ENCODE results near the gene RTP3.

DNA sequence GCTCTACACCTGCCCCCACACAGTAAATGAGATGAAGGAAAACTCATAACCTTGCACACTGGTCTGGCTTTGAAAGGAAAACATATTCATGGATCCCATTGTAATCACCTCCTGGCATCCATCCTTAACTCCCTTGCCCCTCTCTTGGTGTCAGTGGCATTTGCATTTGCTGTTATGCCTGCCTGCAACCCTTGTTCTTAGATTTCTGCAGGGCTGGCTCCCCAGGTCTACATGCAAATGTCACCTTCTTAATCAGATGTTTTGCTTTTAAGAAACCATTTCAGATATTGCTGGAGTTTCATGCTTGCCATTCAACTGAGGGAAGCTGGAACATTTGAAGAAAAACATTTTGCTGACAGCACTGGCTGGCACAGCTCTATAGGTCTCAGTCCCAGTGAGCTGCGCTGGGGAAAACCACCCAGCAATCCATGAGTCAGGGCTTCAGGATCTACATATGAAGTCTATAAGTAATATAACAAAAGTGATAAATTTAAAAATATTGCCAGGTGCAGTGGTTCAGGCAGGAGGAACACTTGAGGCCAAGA, 49.2 kb downstream of the RTP3 start:
- TF ChIP-seq, protein P1, sequence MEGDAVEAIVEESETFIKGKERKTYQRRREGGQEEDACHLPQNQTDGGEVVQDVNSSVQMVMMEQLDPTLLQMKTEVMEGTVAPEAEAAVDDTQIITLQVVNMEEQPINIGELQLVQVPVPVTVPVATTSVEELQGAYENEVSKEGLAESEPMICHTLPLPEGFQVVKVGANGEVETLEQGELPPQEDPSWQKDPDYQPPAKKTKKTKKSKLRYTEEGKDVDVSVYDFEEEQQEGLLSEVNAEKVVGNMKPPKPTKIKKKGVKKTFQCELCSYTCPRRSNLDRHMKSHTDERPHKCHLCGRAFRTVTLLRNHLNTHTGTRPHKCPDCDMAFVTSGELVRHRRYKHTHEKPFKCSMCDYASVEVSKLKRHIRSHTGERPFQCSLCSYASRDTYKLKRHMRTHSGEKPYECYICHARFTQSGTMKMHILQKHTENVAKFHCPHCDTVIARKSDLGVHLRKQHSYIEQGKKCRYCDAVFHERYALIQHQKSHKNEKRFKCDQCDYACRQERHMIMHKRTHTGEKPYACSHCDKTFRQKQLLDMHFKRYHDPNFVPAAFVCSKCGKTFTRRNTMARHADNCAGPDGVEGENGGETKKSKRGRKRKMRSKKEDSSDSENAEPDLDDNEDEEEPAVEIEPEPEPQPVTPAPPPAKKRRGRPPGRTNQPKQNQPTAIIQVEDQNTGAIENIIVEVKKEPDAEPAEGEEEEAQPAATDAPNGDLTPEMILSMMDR (conservative IDR thresholded peaks at IDR 0.05; ENCODE audit: low read depth in 2 of 2): no peak
- TF ChIP-seq POLR2AphosphoS5 (IDR thresholded peaks at IDR 0.05; ENCODE audit: low read depth): no peak
- no peak for TF ChIP-seq CREB1 (CRISPR knock-in tag; IDR thresholded peaks at IDR 0.05; ENCODE audit: low read depth)
- no peak for TF ChIP-seq JUNB (IDR thresholded peaks at IDR 0.05; ENCODE audit: unreplicated experiment)
- TF ChIP-seq EZH2 (IDR thresholded peaks at IDR 0.05; ENCODE audit: low read depth, unreplicated experiment): no peak
- no peak for TF ChIP-seq EZH2phosphoT487 (IDR thresholded peaks at IDR 0.05; ENCODE audit: unreplicated experiment)
- TF ChIP-seq STAT1 (IDR thresholded peaks at IDR 0.05; ENCODE audit: unreplicated experiment): no peak
- TF ChIP-seq, protein P2, sequence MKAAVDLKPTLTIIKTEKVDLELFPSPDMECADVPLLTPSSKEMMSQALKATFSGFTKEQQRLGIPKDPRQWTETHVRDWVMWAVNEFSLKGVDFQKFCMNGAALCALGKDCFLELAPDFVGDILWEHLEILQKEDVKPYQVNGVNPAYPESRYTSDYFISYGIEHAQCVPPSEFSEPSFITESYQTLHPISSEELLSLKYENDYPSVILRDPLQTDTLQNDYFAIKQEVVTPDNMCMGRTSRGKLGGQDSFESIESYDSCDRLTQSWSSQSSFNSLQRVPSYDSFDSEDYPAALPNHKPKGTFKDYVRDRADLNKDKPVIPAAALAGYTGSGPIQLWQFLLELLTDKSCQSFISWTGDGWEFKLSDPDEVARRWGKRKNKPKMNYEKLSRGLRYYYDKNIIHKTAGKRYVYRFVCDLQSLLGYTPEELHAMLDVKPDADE (IDR thresholded peaks at IDR 0.05): no peak
- TF ChIP-seq ZNF331 (CRISPR knock-in tag; IDR thresholded peaks at IDR 0.05; ENCODE audit: low read depth): no peak
- TF ChIP-seq, protein P3, sequence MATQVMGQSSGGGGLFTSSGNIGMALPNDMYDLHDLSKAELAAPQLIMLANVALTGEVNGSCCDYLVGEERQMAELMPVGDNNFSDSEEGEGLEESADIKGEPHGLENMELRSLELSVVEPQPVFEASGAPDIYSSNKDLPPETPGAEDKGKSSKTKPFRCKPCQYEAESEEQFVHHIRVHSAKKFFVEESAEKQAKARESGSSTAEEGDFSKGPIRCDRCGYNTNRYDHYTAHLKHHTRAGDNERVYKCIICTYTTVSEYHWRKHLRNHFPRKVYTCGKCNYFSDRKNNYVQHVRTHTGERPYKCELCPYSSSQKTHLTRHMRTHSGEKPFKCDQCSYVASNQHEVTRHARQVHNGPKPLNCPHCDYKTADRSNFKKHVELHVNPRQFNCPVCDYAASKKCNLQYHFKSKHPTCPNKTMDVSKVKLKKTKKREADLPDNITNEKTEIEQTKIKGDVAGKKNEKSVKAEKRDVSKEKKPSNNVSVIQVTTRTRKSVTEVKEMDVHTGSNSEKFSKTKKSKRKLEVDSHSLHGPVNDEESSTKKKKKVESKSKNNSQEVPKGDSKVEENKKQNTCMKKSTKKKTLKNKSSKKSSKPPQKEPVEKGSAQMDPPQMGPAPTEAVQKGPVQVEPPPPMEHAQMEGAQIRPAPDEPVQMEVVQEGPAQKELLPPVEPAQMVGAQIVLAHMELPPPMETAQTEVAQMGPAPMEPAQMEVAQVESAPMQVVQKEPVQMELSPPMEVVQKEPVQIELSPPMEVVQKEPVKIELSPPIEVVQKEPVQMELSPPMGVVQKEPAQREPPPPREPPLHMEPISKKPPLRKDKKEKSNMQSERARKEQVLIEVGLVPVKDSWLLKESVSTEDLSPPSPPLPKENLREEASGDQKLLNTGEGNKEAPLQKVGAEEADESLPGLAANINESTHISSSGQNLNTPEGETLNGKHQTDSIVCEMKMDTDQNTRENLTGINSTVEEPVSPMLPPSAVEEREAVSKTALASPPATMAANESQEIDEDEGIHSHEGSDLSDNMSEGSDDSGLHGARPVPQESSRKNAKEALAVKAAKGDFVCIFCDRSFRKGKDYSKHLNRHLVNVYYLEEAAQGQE (IDR thresholded peaks at IDR 0.05; ENCODE audit: unreplicated experiment): no peak

Measured in GM23338 (cell line).